CD14-positive monocyte (primary cell): ENCODE measurements around the gene CHD1. TPM values are rescaled to one million over a fixed set of nuclear protein-coding genes. Genes with fewer than 3 reads are reported as not detected.

Experiments used
- DNase-seq, 3 donors: peaks; one replicate each; pipeline ENCODE4 v3.0.0-alpha.2; 2011 to 2022
- H2AFZ ChIP-seq: 2 replicates; pipeline ENCODE4 v1.6.0; 2012; ENCODE audit warnings: mild to moderate bottlenecking, low read depth, low read length, inconsistent platforms; ENCODE audit not compliant: insufficient read depth, poor library complexity, severe bottlenecking
- H3K27ac ChIP-seq, 2 donors: 1 replicate in 1 of 2; 2 replicates in 1 of 2; pipeline ENCODE4 v1.5.1; 2012 to 2013; ENCODE audit warnings: low read length in 2 of 2, control low read depth in 1 of 2, inconsistent platforms in 1 of 2, low read depth in 1 of 2, mild to moderate bottlenecking in 1 of 2
- H3K27me3 ChIP-seq, 2 donors: one replicate each; pipeline versions ENCODE4 v1.6.0 to v1.6.1; 2011 to 2013; ENCODE audit warnings: low read length in 2 of 2; ENCODE audit not compliant: control insufficient read depth in 2 of 2, insufficient read depth in 2 of 2
- H3K36me3 ChIP-seq, 2 donors: replicated peaks in 1 of 2; 1 replicate in 1 of 2; 2 replicates in 1 of 2; pipeline versions ENCODE4 v1.5.1 to v1.6.1; 2012 to 2013; ENCODE audit warnings: low read length in 2 of 2, control low read depth in 1 of 2, inconsistent platforms in 1 of 2, mild to moderate bottlenecking in 1 of 2; ENCODE audit not compliant: insufficient read depth in 2 of 2, control insufficient read depth in 1 of 2
- H3K4me1 ChIP-seq, 2 donors: 1 replicate in 1 of 2; 2 replicates in 1 of 2; pipeline versions ENCODE4 v1.5.1 to v1.6.1; 2012 to 2013; ENCODE audit warnings: low read length in 2 of 2, control low read depth in 1 of 2, inconsistent platforms in 1 of 2, mild to moderate bottlenecking in 1 of 2, moderate library complexity in 1 of 2; ENCODE audit not compliant: insufficient read depth in 2 of 2, control insufficient read depth in 1 of 2
- H3K4me2 ChIP-seq: replicated peaks from 2 replicates; pipeline ENCODE3; 2012; ENCODE audit warnings: low read length, moderate library complexity, mild to moderate bottlenecking; ENCODE audit not compliant: poor library complexity, severe bottlenecking; ENCODE audit errors: extremely low read depth
- H3K4me3 ChIP-seq, 3 experiments: fragments of 200-600 bp in 1 of 3; sonication (generic) in 1 of 3; replicated peaks in 1 of 3; 1 replicate in 2 of 3; 2 replicates in 1 of 3; pipeline ENCODE4 v1.5.1; 2011 to 2013; ENCODE audit warnings: low read length in 3 of 3, mild to moderate bottlenecking in 3 of 3, control low read depth in 2 of 3, low read depth in 2 of 3, inconsistent platforms in 1 of 3, moderate library complexity in 1 of 3
- H3K79me2 ChIP-seq: 2 replicates; pipeline ENCODE4 v1.6.0; 2012; ENCODE audit warnings: mild to moderate bottlenecking, control low read depth, inconsistent platforms, low read length, moderate library complexity; ENCODE audit not compliant: insufficient read depth
- H3K9ac ChIP-seq: 2 replicates; pipeline ENCODE4 v1.6.0; 2017; ENCODE audit warnings: low read length, mild to moderate bottlenecking; ENCODE audit not compliant: insufficient read depth, poor library complexity, severe bottlenecking
- H3K9me3 ChIP-seq, 2 donors: replicated peaks in 1 of 2; 1 replicate in 1 of 2; 2 replicates in 1 of 2; pipeline versions ENCODE4 v1.5.1 to v1.6.1; 2012 to 2013; ENCODE audit warnings: low read length in 2 of 2, control low read depth in 1 of 2; ENCODE audit not compliant: control insufficient read depth in 1 of 2, insufficient read depth in 1 of 2
- H4K20me1 ChIP-seq: 2 replicates; pipeline ENCODE4 v1.6.0; 2012; ENCODE audit warnings: mild to moderate bottlenecking, low read length, control low read depth, moderate library complexity; ENCODE audit not compliant: insufficient read depth
- H3K27ac Mint-ChIP-seq, 7 donors: one replicate each; pipeline ENCODE4 v1.8.0; 2020; ENCODE audit warnings: mild to moderate bottlenecking in 7 of 7, mixed read lengths in 7 of 7, moderate library complexity in 6 of 7, inconsistent platforms in 2 of 7
- H3K27me3 Mint-ChIP-seq, 3 donors: one replicate each; pipeline ENCODE4 v1.8.0; 2021 to 2022; ENCODE audit warnings: low read depth in 3 of 3, mild to moderate bottlenecking in 3 of 3, mixed read lengths in 3 of 3, moderate library complexity in 3 of 3, inconsistent platforms in 1 of 3
- H3K36me3 Mint-ChIP-seq, 2 donors: one replicate each; pipeline ENCODE4 v1.8.0; 2020; ENCODE audit warnings: mixed read lengths in 2 of 2, inconsistent platforms in 1 of 2, mild to moderate bottlenecking in 1 of 2
- H3K4me1 Mint-ChIP-seq: one replicate; pipeline ENCODE4 v1.8.0; 2020; ENCODE audit warnings: mild to moderate bottlenecking, mixed read lengths
- H3K4me3 Mint-ChIP-seq, 2 donors: one replicate each; pipeline ENCODE4 v1.8.0; 2020; ENCODE audit warnings: mild to moderate bottlenecking in 2 of 2, mixed read lengths in 2 of 2, moderate library complexity in 1 of 2
- H3K9me3 Mint-ChIP-seq, 7 donors: one replicate each; pipeline ENCODE4 v1.8.0; 2020 to 2022; ENCODE audit warnings: mixed read lengths in 7 of 7, mild to moderate bottlenecking in 6 of 7, moderate library complexity in 6 of 7, inconsistent platforms in 2 of 7
- WGBS: methylation state at CpG from one replicate; pipeline ENCODE4 v1.1.5; 2013; ENCODE audit warnings: missing lambda C conversion rate; ENCODE audit not compliant: insufficient coverage; 5-methylcytosine and 5-hydroxymethylcytosine counted together
- intact Hi-C, 2 donors: fragments of 100-400 bp; cut with micrococcal nuclease; formaldehyde crosslinking; loops; one replicate each; pipeline versions ENCODE4 v1.15.0 to v1.15.1; 2023
- polyA minus RNA-seq: library from RNA; depleted of rRNA, polyadenylated mRNA; stranded (reverse); fragments of >200 nt; gene quantifications from 2 replicates; pipeline ENCODE4 v1.2.3, GENCODE V29; 2012
- polyA plus RNA-seq, 3 donors: library from polyadenylated mRNA; depleted of rRNA in 1 of 3; unstranded in 2 of 3; stranded (reverse) in 1 of 3; fragments of 300-500 nt in 2 of 3; fragments of >200 nt in 1 of 3; fragmentation: Illumina TruSeq in 2 of 3; gene quantifications; 1 replicate in 2 of 3; 2 replicates in 1 of 3; pipeline ENCODE4 v1.2.3, GENCODE V29; 2012 to 2021
- total RNA-seq, 12 experiments: library from RNA in 1 of 12; stranded (reverse) in 1 of 12; fragments of 120-200 nt in 1 of 12; gene quantifications; one replicate each; pipeline ENCODE4 v1.2.4 and lab custom pipeline; 2013 to 2026; ENCODE audit warnings: mixed read lengths in 6 of 12, inconsistent platforms in 1 of 12
- TF ChIP-seq, protein P1 (sequence below): fragments of 200-600 bp; IDR thresholded peaks from one replicate; pipeline ENCODE4 v1.8.0; 2022; ENCODE audit warnings: antibody characterized with exemption, mild to moderate bottlenecking

CHD1 gene
- total RNA-seq (2013): 105 TPM
- 10 to 100 TPM in 1 of 3 donors, 1 to 10 TPM in 2; 3.1 to 45.7 (median 6.7) TPM for polyA plus RNA-seq
- 46.3 and 50.6 TPM in 2 replicates for polyA minus RNA-seq
- 251 to 898 (median 658) reads per million in 11 experiments for total RNA-seq (lab: John Stamatoyannopoulos, UW)

DNA sequence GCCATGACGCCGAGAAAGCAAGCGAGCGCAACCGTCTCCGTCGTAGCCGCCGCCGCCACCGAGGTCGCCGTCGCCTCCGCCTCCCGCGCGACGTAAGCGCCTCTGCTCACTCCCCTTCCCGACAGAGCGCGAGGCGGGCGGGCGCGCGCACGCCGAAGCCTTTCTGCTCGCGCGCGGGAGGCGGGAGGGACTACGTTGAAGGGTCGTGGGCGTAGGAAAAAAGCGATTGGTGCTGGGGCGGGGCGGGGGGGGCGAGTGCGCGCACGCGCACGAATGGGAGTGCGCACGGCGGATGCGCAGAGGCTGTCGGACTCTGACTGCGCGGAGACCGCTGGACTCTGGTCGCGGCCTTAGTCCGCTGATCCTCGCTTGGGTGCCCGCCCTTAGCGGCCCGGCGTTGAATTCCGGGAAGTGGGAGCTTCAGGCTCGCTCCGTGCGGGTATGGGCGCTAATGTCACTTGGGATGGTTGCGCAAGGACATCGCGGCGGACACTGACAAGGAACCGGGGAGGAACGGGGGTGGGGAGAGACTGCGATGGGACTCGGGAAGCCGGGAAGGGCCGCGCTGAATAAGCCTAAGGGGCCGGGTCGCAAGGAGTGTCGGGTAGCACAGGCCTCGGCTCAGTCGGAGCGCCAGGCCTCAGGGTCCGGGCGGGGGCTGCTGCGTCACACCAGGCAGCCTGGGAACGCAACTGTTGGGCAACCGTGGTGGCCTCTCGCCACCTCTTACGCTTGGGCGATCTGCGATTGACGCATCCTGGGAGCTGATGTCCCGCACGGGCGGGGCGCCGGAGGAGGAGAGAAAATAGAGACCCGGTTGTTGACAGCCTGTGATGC lies at the start of gene CHD1:
TSS of gene CHD1 (minus strand) at position 135 of the 837 bp plus-strand sequence. CDS start 2,621 bp downstream, outside the sequence.
- Histone ChIP-seq H2AFZ (peak within 1 kb of the TSS; percentile 58), H3K4me1 (peaks cover 50 to 64% of the 10 kb centered on the region in 2 donors), H3K4me3 (peak within 1 kb of the TSS; percentile 94 to 99 (median 95)), H3K36me3 (peaks cover 15 to 22% of the 10 kb centered on the region in 2 donors), H3K4me2 (peak within 1 kb of the TSS; percentile 87), H3K27ac (peak within 1 kb of the TSS; percentile 100), H3K9me3 (no peaks in the 10 kb centered on the region), H3K27me3 (no peaks in the 10 kb centered on the region), H4K20me1 (peaks cover 37% of the 10 kb centered on the region), H3K9ac (peak within 1 kb of the TSS; percentile 99), H3K79me2 (peaks cover 77% of the 10 kb centered on the region)
- Mint-ChIP-seq H3K36me3 (peaks cover 28 to 38% of the 10 kb centered on the region in 2 donors), H3K4me1 (peaks cover 58% of the 10 kb centered on the region), H3K27me3 (no peaks in the 10 kb centered on the region), H3K27ac (peak within 1 kb of the TSS; percentile 100), H3K9me3 (peaks cover 0 to 2% (median 0%) of the 10 kb centered on the region in 7 donors), H3K4me3 (peak within 1 kb of the TSS; percentile 98 to 99)
- TF ChIP-seq, protein P1, sequence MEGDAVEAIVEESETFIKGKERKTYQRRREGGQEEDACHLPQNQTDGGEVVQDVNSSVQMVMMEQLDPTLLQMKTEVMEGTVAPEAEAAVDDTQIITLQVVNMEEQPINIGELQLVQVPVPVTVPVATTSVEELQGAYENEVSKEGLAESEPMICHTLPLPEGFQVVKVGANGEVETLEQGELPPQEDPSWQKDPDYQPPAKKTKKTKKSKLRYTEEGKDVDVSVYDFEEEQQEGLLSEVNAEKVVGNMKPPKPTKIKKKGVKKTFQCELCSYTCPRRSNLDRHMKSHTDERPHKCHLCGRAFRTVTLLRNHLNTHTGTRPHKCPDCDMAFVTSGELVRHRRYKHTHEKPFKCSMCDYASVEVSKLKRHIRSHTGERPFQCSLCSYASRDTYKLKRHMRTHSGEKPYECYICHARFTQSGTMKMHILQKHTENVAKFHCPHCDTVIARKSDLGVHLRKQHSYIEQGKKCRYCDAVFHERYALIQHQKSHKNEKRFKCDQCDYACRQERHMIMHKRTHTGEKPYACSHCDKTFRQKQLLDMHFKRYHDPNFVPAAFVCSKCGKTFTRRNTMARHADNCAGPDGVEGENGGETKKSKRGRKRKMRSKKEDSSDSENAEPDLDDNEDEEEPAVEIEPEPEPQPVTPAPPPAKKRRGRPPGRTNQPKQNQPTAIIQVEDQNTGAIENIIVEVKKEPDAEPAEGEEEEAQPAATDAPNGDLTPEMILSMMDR: no peak
- intact Hi-C loops: loop anchor here (5.0 kb wide), 2 partner anchors 93 to 103 kb away; no protein-coding TSS in a partner anchor
- WGBS: under 1% methylated on average over 90 of the region's 101 CpGs
- DNase-seq: peak; percentile 99 to 100 (median 99)

DNA sequence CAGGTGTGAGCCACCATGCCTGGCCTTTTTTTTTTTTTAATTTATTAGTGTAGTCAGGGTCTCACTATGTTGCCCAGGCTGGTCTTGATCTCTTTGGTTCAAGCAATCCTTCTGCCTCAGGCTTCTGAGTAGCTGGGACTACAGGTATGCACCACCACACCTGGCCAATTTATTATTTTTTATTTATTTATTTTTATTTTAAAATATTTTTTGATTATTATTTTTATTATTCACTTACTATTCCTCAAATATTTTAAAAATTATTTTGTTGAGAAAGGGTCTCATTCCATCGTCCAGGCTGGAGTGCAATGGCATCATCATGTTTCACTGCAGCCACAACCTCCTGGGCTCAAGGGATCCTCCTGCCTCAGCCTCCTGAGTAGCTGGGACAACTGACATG lies 49.7 kb upstream of the CHD1 start:
- Mint-ChIP-seq H3K36me3 (no peaks in the 10 kb centered on the region), H3K27me3 (peaks cover 0 to 1% (median 0%) of the 10 kb centered on the region in 3 donors), H3K4me3 (no peak overlapping the region), H3K27ac (no peak overlapping the region), H3K4me1 (peaks cover 7% of the 10 kb centered on the region), H3K9me3 (no peaks in the 10 kb centered on the region)
- no peaks in the 10 kb centered on the region for H3K79me2 ChIP-seq
- H3K4me1 ChIP-seq: no peaks in the 10 kb centered on the region
- no peak overlapping the region for H3K4me2 ChIP-seq
- no peak overlapping the region for H3K27ac ChIP-seq
- TF ChIP-seq, protein P1: no peak
- no peak overlapping the region for H3K9ac ChIP-seq
- no peak for DNase-seq
- H3K27me3 ChIP-seq: no peaks in the 10 kb centered on the region
- intact Hi-C loops: loop anchor here in 1 of 2 donors (5.0 kb wide), 1 partner anchor 36 kb away; no protein-coding TSS in a partner anchor
- no peaks in the 10 kb centered on the region for H3K9me3 ChIP-seq
- H4K20me1 ChIP-seq: no peaks in the 10 kb centered on the region
- H2AFZ ChIP-seq: no peak overlapping the region
- no peak overlapping the region for H3K4me3 ChIP-seq
- H3K36me3 ChIP-seq: no peaks in the 10 kb centered on the region
- no CpG with 5 or more reads among the region's 1 CpG for WGBS
